GM21619 (cell line): ENCODE results near the gene BPHL.
"Not testable (repeated sequence)": the region's sequence is repeated elsewhere in the genome, so short reads cannot be mapped to it uniquely, and the experiment has no call there.

Source experiments
- ATAC-seq: cut with Tn5 transposase; IDR thresholded peaks from one replicate; pipeline ENCODE4 v1.9.1; 2021; ENCODE audit not compliant: unreplicated experiment

The BPHL gene

GRCh38 chr6:3155416-3155815, 36.9 kb downstream of the BPHL start:
- not testable (repeated sequence) for ATAC-seq

GRCh38 chr6:3156184-3157130, 37.9 kb downstream of the BPHL start:
- not testable (repeated sequence) for ATAC-seq

- ATAC-seq = peak; percentile 85
Observed at GRCh38 chr6:3157131-3157933, 38.8 kb downstream of the BPHL start, which contains the start of gene TUBB2A. TSS of gene TUBB2A (minus strand) at chr6:3157544. CDS start at chr6:3157463, 81 bp downstream.

- ATAC-seq = no peak
Observed at GRCh38 chr6:3159805-3160781, 41.6 kb downstream of the BPHL start.

GRCh38 chr6:3162067-3162497, 43.6 kb downstream of the BPHL start:
- no peak for ATAC-seq

GRCh38 chr6:3162565-3163247, 44.2 kb downstream of the BPHL start:
- peak; percentile 60 for ATAC-seq

GRCh38 chr6:3163248-3163594, 44.7 kb downstream of the BPHL start:
- ATAC-seq = no peak

GRCh38 chr6:3164388-3164787, 45.9 kb downstream of the BPHL start:
- no peak for ATAC-seq

- no peak for ATAC-seq
Observed at GRCh38 chr6:3165631-3166534, 47.4 kb downstream of the BPHL start.

- not testable (repeated sequence) for ATAC-seq
Observed at GRCh38 chr6:3166535-3167225, 48.2 kb downstream of the BPHL start.

GRCh38 chr6:3168046-3168445, 49.5 kb downstream of the BPHL start:
- ATAC-seq = not testable (repeated sequence)

GRCh38 chr6:3170676-3171075, 52.2 kb downstream of the BPHL start:
- not testable (repeated sequence) for ATAC-seq

- not testable (repeated sequence) for ATAC-seq
Observed at GRCh38 chr6:3171313-3172175, 53.0 kb downstream of the BPHL start.

GRCh38 chr6:3172789-3173188, 54.3 kb downstream of the BPHL start:
- ATAC-seq = not testable (repeated sequence)

- ATAC-seq = not testable (repeated sequence)
Observed at GRCh38 chr6:3173636-3174089, 55.2 kb downstream of the BPHL start.

GRCh38 chr6:3175715-3176402, 57.3 kb downstream of the BPHL start:
- ATAC-seq = no peak
